Measurements from ENCODE around the gene DCTN2.

The DCTN2 gene

DNA sequence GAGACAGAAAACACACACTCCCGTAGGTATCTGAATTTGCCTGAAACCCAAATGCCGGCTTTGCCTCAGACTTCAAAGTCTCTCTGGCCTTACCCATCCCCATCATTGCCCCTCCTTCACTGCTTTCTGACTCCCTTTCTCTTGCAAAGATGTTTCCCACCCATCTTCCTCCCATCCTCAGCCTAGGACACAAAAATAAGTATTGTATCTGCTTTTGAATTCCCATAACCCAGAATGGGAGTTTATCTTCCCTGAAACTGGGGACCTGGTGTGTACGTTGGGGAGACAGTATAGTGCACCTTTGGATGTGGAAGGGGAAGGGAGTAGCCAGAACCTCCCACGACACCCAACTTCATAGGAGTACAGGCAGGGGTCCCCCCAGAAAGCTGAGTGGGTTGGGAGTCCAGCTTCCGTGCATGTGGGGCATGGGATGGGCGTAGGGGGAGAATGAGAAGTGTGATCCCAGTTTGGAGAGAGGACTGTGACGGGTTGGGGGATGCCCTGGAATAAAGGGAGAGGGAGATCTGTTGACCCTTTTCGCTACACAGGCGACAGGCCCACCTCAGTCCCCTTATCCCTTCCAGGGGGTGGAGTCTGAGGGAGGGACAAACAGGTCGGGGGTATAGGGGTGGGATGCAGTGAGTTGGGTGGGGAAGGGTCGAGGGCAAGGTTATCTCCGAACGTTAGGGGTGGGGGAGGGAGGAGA, 2.4 kb upstream of the DCTN2 start:
- no peak for DNase-seq

DNA sequence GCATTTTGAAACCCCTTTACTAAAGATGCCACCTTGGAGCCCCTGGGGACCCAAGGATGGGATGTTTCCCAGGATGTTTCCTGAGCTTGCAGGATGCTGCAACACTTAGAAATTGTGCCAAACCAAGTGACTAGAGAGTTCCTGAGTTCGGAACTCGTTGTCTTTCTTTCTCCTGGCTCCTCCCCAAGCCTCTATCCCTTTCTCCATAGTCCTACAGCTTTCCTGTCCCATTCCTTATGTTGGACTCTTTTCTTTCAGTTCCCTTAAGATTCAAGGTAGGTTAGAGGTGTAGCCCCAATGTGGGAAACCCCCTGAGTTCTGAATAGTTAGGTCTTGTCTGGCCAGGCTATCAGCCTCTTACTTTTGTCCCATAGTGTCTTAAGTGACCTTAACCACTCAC, 1.5 kb upstream of the DCTN2 start:
- DNase-seq, result no peak

GRCh38 chr12:57548013-57548315, 972 bp upstream of the DCTN2 start:
- no peak for DNase-seq

- no peak for DNase-seq
Measured at GRCh38 chr12:57547288-57548012, 458 bp upstream of the DCTN2 start.

- DNase-seq, result peak in 1 of 3 donors; percentile 23
Measured at GRCh38 chr12:57545809-57546437, 1.1 kb downstream of the DCTN2 start.

GRCh38 chr12:57543581-57543980, 3.4 kb downstream of the DCTN2 start:
- DNase-seq, result no peak

- DNase-seq, result no peak
Measured at GRCh38 chr12:57541717-57542116, 5.3 kb downstream of the DCTN2 start.

DNA sequence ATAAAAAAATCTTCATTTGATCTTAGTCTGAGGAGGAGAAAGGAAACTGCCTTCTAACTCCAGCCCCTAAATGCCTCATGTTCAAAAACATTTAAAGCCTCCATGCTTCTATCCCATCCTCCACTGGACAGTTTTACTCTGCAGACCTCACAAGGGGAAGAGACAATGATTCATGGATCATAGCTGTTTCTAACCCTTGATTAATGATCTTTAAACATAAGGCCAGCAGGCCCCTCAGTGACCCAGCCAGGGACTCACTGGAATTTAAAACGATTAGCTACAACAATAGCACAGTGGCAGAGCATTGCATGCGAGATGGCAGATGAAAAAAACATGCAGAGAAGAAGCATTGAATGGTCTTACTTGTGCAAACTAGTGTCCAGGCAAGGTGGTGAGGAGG, 6.0 kb downstream of the DCTN2 start:
- DNase-seq, result no peak

DNA sequence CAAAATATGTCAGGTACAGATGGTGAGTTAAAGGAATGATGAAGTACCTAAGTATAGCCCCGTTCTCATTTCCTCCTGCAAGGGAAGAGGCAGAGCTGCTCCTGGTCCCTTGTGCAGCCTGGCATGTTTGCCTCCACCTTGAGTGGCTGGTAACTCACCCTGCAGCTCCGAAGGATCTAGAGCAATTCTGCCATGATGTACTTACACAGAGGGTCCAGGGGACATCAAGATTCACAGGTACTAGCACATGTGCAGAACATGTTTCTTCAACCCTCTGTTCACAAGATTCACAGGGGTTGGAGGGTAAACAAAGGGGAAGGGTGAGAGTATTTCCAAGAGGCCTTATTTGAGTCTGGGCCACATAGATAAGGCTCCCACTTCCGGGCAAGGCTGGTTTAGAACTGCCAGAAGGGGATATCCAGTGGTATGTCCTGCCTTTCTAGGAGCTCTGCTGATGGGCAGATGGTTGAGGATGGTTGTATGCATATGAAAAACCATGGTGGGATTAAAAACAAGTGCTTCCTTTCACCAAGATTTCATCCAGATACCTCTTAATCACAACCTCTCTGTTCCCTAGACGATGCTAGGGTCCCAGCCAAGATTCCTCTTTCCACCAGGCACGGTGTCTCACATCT, 7.7 kb downstream of the DCTN2 start:
- no peak for DNase-seq

DNA sequence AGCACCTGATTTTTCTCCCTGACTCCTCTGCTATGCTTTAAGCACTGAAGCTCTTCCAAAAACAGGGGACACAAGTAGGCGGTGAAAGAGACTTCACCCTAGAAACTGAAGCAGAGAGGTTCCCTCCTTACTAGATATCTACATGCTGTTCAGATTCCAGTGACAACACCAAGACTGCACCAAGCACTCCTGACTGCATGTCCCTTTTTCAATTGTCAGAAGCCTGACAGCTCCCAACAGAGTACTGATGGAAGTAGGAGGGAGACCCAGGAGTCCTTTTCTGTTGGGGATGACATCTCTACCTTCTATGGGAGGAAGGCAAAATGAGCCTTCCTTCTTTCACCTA, 10.4 kb downstream of the DCTN2 start:
- no peak for DNase-seq

- DNase-seq, result no peak
Measured at GRCh38 chr12:57535764-57536596, 11.0 kb downstream of the DCTN2 start.

DNA sequence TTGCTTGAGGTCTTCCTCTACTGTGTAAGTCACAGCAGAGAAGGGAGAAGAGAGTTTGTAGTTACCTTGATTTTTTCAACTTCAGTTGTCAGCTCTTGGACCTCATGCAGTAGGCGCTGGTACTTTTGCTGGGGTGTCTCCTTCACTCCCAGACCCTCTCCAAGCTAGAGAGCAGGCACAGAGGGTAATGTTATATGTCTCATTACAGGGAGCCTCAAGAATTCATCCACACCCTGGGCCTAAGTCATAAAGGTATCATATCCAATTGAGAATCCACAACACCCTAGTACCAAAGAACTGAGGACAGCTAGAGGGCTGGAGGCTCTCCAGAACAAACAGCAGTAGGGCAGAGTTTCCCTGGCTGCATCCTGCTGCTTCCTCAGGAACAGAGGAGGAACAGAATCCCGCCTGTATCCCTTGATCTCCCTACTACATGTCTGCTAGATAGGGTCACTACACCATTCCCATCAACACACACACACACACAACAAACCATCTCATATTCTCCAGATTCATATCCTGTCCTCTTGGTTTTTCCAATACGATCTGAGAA, 11.9 kb downstream of the DCTN2 start:
- DNase-seq, result no peak

GRCh38 chr12:57534250-57534649, 12.7 kb downstream of the DCTN2 start:
- DNase-seq, result no peak

DNA sequence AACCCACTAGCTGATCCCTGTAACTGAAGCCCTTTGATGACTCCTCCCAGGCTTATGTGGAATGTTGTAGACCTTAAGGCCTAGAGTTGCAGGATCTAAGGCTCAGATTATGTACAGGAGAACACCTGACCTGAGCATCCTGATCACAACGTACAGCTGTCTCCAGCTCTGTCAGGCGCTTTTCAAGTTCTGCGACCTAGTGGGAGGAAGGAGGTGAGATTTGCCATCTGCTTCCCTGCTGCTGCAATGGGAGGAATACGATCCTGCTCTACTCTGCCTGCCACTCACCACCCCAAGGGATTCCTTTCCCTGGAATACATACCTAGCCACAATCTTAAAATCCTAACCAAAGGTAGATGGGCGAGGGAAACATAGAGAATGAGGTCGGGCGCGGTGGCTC, 13.9 kb downstream of the DCTN2 start:
- DNase-seq, result no peak

DNA sequence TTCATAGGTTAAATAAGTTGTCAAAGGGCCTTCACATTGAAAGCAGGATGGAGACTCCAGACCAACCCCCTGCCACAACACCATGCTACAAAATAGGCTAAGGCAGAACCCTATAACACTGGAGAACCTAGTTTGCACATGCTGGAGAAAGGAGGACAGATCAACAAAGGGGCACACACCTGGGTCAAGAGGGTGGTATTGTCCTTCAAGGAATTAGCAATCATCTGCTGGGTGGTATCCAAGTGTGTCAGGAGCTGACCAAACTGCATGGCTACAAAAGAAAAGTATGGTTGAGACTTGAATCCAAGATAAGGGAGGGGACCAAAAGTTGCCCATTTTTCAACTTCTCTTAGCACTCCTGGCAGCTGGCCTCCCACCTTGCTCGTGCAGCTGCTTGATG, 15.2 kb downstream of the DCTN2 start:
- no peak for DNase-seq

- DNase-seq, result no peak
Measured at GRCh38 chr12:57530396-57531142, 16.4 kb downstream of the DCTN2 start.

GRCh38 chr12:57529831-57530230, 17.2 kb downstream of the DCTN2 start:
- DNase-seq, result no peak

DNA sequence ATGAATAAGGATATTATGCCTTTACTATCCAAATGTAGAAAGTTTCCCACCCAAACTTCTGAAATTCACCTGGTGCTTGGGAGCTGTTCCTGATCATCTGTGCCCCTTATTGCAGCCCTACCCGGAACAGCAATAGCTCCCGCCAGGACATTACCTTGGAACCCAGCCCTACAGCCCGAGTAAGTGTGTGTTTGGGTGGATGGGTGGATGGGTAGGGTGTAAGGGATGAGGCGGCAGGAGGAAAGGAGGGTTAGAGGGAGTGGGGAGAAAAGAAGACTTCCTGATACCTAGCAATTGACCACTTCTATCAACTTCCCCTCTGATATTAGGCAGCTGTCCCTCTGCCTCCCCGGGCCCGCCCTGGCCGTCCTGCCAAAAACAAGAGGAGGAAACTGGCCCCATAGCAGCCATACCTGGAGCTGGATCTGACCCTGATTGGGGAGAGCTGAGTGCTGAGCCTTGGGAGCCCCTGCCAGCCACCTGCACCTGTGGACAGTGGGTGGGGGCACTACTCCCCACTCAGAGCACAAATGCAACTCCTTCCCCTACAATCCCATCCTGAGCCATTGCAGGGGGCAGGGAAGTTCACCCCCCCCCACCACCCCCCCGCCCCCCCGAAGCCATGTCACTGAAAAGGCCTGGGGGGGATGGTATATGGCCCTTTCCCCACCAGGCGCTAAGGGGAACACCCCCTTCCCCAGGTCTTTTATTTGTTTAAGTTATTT, 18.0 kb downstream of the DCTN2 start:
- no peak for DNase-seq

DNA sequence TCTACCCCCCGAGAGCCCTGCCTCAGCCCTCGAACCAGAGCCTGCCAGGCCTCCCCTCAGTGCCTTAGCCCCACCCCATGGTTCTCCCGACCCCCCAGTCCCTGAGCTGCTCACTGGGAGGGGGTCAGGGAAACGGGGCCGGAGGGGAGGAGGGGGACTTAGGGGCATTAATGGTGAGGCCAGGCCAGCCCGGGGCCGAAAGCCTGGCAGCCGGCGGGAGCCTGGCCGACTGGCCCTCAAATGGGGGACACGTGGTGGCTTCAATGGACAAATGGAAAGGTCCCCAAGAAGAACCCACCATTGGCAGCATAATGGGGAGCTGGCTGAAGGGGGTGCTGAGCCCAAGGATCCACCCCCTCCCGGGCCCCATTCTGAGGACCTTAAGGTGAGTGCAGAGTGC, 18.8 kb downstream of the DCTN2 start:
- DNase-seq, result no peak

DNA sequence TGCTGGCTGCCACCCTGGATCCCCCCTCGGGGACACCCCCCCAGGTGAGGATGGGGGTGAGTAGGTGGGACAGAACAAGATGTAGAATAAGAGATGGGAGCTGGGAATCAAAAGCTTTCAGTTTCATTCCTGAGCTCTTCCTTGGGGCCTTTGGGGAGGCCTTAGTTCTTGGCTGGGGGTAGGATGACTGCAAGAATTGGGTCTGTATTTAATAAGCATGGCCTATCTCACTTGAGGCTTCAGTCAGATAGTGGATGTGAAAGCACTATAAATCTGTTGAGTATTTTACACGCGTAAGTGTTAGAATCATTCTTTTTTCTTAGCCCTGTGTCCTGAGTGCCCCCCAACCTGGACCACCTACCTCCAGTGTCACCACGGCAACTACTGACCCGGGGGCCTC, 19.8 kb downstream of the DCTN2 start:
- no peak for DNase-seq

DNA sequence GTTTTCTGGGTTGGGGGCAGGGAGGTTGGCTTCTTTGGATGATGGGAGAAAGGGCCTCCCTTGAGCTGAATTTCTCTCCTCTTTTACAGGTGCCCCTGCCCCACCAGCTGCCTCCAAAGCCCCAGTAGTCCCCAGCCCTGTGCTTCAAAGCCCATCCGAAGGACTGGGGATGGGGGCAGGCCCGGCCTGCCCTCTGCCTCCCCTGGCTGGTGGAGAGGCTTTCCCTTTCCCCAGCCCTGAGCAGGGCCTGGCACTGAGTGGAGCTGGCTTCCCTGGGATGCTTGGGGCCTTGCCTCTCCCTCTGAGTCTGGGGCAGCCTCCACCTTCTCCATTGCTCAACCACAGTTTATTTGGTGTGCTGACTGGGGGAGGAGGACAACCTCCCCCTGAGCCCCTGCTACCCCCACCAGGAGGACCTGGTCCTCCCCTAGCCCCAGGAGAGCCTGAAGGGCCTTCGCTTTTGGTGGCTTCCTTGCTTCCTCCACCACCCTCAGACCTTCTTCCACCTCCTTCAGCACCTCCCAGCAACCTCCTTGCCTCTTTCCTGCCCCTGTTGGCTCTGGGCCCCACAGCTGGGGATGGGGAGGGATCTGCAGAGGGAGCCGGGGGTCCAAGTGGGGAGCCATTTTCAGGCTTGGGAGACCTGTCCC, 20.4 kb downstream of the DCTN2 start:
- DNase-seq, result no peak

Measured in suppressor macrophage treated with lipopolysaccharide for 1 hour (primary cell).